ELR (cell line): ENCODE data around the gene CNPY4.

Experiments used
- DNase-seq: peaks from one replicate; pipeline ENCODE4 v3.0.0-alpha.2; 2015; ENCODE audit warnings: low read depth

CNPY4 gene

GRCh38 chr7:100167912-100168323 lies 48.5 kb downstream of the CNPY4 start:
- DNase-seq: no peak

- DNase-seq: no peak
Measured at GRCh38 chr7:100169147-100169850, 49.9 kb downstream of the CNPY4 start.

- DNase-seq: no peak
Measured at GRCh38 chr7:100170101-100170897, 50.9 kb downstream of the CNPY4 start.

- DNase-seq: no peak
Measured at GRCh38 chr7:100171087-100171681, 51.8 kb downstream of the CNPY4 start.

GRCh38 chr7:100171840-100172239 lies 52.4 kb downstream of the CNPY4 start:
- DNase-seq: no peak

DNA sequence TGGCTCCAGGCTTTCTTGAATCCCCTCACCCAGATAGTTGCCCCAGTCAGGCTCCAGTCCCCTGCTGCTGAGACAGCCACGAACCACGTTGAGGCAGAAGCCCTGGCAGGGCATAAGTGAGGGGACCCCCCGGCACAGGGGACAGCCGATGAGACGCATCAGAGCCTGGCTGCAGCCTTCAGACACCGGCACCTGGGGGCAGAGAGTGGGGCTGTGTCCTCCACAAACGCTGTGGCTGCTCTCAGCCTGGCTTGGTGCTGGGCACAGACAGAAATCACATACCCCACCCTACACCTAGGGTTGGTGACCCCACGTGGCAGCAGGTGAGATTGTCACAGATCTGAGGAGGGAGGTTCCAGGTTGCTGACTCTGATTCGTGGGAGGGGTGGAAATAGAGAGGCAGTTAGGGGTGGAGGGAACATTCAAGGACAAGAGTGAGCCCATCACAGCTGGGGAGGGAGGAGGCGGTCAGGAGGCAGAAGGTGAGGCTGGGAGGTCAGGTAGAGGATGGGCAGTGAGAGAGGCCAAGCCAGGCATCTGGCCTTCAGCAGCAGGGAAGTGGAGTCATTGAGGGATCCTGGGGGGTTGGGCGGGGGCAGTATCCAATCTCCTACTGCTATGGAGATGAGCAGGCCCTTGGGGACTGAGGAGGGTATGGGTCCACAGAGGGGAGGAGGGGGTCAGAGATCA lies 54.5 kb downstream of the CNPY4 start:
- DNase-seq: no peak

DNA sequence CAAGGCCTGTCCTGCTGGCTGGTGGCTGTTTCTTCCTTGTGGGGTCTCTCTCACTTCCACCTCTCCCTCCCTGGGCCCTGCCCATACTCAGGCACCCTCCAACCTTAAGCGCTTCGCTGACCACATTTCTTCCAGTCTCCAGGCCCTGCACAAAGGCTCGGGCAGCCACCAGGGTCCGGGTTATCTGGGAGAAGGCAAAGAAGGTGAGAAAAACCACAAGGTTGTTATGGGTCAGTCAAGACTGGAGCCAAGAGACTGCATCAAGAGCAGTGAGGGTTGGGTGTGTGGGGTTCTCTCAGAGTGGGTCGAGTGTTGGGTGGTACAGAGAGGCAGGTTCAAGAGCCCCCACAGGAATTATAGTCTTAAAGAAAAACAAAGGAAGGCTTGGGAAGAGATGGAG lies 55.1 kb downstream of the CNPY4 start:
- DNase-seq: no peak
